ENCODE data around the gene ZFP69B.

DNA sequence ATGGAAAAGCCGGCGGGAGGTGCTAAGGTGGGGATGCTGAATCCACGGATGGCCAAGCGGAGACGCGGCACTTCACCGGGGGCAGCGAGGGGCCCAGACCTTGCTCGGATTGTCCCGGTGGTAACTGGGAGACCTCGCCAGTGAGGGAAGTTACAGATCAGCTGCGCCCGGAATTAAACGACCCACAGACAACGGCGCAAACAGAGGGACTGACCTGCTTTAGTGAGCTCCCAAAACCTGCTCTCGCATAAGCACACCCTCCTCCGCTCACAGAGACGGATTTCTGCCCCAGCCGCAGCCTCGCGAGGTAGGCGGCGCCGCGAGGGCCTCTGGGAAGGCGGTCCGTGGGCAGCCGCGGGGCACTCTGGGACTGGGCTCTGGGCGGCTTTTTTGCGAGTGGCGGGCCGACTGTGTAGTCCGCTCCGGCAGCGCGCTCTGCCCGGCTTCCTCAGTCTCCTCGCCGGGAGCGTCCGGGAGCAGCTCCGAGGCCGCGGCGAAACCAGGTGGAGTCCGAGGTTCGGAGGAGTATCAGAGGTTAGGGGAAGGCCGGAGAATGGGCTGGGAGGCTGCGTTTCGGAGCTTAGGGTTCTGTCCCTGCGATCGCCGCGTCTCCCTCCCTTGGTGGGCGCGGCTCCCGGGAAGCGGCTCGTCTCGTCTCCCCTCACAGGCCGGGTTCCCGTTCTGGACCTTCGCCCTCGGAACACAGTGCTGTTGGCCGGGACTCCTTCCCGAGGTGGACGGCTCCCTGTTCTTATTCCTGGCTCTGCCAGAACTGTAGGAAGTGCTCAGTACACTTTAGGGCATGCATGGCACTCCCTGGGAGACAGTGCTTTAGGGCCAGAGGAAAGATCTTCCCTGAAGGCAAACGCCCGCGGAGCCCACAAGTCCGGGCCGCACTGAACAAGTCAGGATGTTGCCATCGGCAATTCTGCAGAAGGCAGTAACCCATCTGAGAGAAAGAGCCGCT lies 58.4 kb downstream of the ZFP69B start, which contains the start of gene EXO5:
- TF ChIP-seq CTCF (IDR thresholded peaks at IDR 0.05) (peak in 1 of 3 experiments; percentile 8), POLR2A (IDR thresholded peaks at IDR 0.05; ENCODE audit: low read depth) (no peak), POLR2AphosphoS5 (IDR thresholded peaks at IDR 0.05) (peak; percentile 79 to 88), EP300 (IDR thresholded peaks at IDR 0.05) (no peak)
